NCI-H1092 (cell line): ENCODE data around the gene NUMB.

ENCODE experiments used
- DNase-seq: peaks from one replicate; lab custom pipeline; 2025; lab: John Stamatoyannopoulos, UW

NUMB gene

DNA sequence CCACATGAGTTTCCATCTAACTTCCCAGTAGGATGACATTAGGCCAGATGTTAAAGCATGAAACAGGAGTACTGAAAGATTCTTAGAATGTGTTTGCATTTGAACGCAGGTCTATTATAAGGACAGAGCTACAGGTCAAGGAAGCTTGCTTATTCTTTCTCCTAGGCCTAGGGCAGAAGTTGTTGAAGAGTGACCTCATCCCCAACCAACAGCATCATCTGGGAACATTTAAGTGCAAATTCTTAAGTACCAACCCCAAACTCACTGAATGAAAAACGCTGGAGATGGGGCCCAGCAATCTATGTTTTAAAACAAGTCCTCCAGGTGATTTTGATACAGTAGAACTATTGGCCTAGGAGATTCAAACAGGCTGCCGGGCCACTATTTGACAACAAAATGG, 168.6 kb downstream of the NUMB start:
- DNase-seq: no peak

DNA sequence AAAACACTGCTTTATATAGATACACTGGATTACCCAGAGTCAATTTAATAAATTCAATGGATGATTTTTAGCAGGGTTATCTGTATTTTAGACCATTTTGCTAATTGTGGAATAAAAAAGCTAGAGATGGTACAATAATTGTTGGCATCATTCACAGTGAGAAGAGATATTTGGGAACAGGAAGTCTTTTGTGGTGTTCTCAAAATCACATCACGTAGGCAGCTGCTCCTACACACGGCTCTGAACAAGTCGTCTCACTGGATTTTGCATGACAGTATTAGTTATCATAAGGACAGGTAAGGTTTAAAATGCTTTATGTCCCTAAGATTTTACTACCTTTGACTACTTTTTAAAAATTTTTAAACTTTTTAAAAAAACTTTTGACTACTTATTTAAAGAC, 169.0 kb downstream of the NUMB start:
- no peak for DNase-seq

DNA sequence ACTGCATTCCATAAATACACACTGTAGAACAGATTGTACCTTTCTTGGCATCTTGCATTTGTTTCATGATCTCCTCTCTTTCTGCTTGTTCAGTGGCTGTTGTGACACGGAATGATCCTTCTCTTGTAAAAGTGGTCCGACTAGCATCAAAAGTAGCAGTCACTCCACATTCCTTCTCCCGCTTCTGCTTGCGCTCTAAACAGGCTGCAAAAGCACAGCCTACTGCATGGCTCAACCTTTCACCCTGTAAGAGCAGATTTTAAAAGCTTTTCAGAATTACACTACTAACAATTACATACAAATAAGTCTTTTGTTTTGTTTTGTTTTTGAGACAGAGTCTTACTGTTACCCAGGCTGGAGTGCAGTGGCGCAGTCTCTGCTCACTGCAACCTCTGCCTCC, 171.3 kb downstream of the NUMB start:
- DNase-seq: no peak

DNA sequence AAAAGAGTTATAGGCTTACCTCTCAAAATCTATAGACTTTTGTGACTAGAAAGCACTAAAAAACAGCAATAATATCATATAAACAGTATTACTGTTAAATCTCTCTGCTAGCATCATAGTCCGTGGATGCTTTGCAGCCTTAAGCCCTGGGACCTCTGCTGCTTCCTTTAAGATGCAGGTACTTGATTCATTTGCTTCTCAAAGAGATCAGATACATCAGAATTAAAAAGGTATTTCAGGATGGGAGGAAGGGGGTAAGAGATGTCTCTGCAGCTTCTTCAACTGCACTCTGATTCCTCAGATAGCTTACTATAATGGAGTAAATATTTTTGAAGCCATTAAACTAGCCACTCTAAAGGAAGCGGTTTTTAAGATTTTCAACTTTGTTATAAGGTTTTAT, 171.7 kb downstream of the NUMB start:
- no peak for DNase-seq

DNA sequence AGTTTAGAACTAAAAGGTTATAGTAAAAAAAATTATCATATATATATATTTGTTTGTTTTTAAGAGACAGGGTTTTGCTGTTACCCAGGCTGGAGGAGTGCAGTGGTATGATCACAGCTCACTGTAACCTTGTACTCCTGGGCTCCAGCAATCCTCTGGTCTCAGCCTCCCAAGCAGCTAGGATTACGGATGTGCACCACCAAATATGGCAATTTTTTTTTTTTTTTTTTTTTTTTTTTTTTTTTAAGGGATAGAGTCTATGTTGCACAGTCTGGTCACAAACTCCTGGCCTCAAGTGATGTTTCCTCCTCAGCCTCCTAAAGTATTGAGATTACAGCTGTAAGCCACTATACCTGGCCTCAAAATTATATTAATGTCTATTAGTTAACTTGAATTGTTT, 172.4 kb downstream of the NUMB start:
- no peak for DNase-seq

DNA sequence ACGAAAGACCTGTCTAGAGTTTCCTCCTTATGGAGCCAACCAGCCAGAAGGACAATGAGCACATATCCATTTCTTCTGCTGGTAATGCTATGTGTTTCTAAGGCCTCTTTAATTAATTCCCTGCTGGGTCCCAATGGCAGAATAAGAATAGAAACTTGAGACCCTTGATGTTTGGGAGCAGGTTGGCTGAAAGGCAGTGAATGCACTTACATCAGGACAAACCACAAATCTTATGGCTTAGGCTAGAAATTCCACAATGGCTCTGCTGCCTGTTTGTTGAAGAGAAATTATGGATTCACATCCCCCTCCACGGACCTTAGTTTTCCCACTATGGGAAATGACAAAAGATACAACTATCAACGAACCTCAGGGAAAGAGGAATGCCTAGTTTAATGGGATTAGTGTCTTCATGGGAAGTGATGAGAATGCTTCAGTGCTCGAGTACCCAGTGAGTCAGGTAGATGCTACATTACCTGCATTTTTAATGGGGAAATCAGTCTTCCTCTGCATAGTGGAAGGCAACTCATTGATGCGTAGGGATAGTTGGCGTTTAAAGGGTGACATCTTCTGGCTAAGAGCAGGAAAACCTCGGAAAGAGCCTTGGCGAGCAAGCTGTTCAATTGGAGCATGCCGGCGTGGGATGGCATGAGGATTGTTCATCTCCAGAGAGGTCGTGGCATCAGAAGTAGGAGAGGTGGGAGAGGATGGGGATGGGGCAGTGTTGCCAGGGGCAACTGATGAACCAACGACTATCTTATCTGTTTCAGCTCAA, 174.6 kb downstream of the NUMB start:
- no peak for DNase-seq

DNA sequence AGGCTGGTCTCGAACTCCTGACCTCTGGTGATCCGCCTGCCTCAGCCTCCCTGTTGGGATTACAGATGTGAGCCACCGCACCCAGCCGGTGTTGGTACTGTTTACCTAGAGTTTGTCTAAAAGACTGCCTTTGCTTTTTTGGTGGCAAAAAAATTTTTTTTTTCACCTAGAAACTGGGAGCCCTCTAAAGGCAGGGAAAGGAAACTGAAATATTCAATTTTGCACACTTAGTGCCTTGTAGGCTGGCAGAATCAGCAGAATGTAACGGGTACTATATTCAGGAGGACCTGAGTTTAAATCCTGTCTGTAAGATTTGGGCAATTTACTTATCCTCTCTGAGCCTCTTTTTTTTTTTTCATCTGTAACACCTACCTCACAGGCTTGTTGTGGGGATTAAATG, 177.4 kb downstream of the NUMB start:
- no peak for DNase-seq

DNA sequence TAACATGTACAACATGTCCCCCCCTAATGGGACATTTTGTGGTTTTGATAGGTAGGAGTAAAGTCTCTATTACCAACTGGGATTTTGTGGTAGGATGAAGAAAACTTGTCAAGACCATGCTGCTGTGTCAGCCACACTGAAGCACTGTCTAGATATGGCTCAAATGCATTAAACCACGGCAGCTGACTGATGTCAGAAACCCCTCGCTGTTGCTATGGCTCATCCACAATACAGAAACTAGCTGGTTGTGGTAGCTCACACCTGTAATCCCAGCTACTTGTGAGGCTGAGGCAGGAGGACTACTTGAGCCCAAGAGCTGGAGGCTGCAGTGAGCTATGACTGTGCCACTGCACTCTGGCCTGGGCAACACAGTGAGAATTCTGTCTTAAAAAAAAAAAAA, 181.0 kb downstream of the NUMB start:
- no peak for DNase-seq

DNA sequence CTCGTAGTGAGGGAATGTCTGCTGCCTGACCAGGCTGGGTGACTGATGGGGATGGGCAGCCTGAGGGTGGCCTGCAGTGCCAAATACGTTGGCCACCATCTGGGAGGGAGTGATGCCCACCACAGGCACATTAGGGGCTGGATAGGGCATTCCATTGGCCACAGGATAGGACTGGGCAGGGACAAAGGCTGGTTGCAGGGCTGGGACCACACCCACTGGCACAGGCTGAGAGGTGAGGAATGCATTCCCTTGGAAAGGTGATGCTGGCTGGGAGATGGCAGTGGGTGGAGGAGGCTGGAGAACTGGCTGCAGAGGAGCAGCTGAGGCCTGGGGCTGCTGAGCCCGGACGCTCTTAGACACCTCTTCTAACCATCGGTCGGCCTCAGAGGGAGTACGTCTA, 181.5 kb downstream of the NUMB start:
- no peak for DNase-seq

DNA sequence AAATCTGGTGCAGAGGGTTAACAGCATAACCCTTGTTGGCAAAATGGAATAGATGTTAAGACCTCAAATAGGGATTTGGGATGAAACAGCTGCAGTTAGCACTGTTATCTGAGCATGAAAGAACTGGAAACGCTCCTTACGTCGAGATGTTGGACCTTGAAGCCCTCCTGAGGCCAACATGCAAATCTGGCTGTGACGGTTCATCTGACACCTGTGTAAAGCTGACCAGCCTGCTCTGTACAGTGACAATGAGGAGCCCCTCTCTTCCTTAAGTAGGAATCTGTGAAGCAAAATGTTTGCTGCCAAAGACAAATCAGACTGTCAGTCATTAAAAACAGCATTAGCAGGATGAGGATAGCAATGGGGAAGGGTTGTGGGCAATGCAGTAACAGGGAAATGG, 184.5 kb downstream of the NUMB start:
- no peak for DNase-seq

DNA sequence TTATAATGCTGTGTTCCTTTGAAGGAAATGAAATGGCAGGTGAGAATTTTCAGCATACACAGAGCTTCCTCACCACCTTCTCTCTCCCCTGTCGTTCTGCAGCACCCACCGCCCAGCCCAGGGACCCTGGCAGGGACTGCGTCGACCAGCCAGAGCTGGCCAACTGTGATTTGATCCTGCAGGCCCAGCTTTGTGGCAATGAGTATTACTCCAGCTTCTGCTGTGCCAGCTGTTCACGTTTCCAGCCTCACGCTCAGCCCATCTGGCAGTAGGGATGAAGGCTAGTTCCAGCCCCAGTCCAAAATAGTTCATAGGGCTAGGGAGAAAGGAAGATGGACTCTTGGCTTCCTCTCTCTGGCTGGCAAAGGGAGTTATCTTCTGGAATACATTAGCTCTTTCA, 186.0 kb downstream of the NUMB start:
- no peak for DNase-seq

DNA sequence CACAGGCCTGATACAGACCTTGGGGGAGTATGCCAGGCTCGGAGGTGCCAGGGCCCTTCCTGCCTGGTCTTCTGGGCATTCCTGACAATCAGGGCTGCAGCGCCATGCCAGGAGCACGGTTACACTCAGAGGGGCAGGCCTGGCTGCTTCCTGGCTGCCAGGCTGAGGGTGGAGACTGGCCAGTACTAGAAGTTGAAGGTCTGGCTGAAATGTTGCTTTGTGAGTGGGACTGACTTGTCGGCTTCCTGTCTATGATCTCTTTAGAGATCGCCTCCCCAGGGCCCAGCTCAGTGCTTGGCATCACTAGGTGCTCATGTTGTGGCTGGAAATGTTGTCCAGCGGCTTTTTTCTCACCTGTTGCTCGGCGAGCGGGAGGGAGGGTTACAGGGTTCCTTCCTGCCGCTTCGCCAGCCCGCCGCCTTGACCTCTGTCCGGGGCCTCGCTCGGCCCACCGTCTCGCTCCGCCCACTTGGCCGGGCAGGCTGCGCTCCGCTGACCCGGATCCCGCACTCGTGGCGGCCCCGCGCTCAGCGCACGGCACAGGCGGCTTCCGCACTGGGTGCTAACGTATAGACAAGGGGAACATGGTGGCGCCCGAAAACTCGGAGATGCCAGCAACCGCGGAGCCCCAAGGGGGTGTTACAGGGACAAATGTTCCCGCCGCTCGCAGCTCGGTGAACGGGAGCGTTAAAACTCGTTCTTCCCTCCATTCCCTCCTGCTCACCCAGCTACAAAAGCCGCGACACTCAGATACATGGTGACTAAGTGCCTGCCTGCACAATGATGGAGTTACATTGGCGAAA, 188.4 kb downstream of the NUMB start:
- DNase-seq: no peak

DNA sequence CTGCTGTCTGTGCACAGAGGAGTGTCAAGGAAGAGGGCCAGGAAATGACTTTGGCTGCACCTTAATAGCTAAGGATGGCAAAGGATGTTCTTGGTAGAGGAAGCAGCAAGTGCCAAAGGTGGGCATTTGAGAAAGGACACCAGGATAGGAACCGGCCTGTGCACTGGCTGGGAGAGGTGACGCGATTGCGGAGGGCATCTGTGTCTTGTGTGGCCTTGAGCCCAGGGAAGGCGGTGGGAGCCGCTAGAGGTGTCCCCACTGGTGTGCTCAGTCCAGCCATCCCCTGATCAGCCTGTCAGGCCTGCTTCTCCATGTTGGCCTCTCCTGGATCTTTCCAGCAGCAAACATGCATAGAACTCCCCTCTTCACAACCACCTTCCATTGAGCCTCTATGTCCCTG, 190.9 kb downstream of the NUMB start:
- no peak for DNase-seq

DNA sequence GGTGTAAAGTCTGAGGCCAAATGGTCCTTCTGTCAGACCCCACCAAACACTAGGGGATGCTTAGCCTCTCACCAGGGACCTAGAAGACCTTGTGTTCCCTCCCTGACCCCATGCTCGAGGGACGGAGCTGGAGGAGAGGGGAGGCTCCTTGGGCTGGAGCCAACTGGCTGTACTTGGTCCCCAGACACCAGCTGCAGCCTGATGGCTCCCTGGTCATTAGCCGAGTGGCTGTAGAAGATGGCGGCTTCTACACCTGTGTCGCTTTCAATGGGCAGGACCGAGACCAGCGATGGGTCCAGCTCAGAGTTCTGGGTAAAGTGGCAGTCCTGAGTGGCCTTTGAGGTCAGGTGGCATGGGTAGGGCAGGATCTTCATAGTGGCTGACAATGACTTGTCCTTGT, 192.0 kb downstream of the NUMB start:
- DNase-seq: no peak

DNA sequence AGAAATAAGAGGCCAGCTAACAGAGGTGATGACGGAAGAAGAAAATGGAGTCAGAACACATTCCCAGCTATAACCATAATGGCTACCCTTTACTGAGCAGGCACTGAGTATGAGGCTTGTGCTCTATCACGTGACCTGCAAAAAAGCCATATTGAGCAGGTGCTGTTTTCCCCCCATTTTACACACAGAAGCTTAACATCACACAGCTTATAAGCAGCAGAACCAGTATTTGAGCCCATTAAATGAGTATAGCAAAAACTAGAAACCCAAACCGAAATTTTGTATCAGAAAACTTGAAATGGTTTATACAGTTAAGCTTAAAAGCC, 192.7 kb downstream of the NUMB start:
- DNase-seq: no peak

DNA sequence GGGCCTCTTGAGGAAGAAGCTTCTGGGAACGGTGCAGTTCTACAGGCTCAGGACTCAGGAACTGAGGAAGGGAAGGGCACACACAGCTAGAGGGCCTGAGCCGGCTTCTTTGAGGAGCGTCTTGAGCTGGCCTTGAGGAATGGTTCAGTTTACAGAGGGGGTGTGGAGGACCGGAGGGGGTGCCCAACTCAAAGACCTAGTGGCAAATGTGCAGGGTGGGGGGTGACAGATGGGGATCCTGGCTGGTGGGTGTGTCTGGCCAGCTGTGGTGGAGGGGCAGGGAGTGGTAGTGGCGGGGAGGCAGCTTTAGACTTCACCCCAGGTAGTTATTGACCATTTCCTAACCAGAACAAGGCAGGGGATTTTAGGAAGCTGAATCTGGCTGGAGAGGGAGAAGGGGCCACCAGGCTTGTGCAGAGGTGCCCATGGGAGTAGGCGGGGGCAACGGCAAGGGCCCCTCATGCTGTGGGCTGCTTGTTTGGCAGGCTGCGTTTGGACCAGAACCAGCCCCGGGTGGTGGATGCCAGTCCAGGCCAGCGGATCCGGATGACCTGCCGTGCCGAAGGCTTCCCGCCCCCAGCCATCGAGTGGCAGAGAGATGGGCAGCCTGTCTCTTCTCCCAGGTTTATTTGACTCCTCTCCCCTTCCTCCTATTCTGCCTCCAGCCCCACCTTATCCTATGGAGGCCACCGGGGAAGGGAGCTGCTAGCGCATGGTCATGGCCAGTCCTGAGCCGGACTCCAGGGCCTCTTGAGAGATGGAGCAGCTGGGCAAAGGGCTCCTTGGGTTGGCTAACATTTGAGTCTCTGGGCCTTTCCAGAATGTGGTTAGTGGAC, 193.2 kb downstream of the NUMB start:
- DNase-seq: no peak

DNA sequence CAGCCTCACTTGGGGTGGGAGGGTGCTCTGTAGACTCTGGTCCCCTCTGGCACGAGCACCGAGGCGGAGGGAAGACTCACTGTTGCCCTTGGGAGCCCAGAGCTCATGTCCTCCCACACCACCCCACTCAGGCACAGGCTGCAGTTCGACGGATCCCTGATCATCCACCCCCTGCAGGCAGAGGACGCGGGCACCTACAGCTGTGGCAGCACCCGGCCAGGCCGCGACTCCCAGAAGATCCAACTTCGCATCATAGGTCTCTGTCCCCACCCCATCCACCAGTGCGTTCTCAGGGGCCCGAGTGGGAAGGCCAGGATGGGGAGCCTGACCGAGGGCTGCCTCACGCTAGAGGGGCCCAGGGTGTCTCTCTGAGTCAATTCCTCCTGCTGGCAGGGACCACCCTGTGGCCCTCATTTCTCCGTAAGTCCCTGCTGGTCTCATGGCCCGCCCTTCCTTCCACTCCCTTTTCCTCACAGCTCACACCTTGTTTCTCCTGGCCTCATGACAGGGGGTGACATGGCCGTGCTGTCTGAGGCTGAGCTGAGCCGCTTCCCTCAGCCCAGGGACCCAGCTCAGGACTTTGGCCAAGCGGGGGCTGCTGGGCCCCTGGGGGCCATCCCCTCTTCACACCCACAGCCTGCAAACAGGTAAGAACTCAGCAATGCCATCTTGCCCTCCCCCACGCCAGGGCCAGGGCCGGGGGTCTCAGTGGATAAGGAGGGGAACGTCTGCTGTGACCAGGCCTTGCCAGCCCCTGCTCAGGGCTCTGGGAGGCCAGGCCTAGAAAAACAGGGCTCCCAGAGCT, 194.1 kb downstream of the NUMB start:
- DNase-seq: no peak

DNA sequence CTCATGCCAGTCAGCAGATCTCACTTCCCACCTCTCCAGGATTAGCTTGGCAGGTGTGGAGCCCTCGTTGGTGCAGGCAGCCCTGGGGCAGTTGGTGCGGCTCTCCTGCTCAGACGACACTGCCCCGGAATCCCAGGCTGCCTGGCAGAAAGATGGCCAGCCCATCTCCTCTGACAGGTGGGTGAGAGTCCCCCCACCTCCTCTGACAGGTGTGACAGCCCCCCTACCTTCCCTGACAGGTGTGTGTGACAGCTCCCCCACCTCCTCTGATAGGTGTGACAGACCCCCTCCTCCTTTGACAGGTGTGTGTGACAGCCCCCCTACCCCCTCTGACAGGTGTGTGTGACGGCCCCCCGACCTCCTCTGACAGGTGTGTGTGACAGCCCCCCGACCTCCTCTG, 194.7 kb downstream of the NUMB start:
- DNase-seq: no peak

DNA sequence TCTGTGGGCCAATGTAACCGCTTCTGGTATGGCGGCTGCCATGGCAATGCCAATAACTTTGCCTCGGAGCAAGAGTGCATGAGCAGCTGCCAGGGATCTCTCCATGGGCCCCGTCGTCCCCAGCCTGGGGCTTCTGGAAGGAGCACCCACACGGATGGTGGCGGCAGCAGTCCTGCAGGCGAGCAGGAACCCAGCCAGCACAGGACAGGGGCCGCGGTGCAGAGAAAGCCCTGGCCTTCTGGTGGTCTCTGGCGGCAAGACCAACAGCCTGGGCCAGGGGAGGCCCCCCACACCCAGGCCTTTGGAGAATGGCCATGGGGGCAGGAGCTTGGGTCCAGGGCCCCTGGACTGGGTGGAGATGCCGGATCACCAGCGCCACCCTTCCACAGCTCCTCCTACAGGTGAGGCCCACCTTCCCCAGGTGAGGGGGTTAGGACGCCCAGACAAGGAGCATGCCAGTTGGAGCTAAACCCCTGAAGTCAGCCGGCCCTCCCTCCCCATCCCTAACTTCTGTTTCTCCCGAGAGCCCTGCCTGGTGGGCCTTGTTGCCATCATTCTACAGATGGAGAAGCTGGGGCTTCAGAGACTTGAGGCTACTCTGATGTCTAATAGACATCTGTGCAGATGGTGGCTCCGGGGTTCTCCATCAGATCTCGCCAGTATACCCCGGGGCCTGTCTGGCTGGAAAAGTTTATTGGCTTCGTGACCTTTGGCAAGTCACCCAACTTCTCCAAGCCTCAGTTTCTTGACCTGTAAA, 195.7 kb downstream of the NUMB start:
- no peak for DNase-seq

DNA sequence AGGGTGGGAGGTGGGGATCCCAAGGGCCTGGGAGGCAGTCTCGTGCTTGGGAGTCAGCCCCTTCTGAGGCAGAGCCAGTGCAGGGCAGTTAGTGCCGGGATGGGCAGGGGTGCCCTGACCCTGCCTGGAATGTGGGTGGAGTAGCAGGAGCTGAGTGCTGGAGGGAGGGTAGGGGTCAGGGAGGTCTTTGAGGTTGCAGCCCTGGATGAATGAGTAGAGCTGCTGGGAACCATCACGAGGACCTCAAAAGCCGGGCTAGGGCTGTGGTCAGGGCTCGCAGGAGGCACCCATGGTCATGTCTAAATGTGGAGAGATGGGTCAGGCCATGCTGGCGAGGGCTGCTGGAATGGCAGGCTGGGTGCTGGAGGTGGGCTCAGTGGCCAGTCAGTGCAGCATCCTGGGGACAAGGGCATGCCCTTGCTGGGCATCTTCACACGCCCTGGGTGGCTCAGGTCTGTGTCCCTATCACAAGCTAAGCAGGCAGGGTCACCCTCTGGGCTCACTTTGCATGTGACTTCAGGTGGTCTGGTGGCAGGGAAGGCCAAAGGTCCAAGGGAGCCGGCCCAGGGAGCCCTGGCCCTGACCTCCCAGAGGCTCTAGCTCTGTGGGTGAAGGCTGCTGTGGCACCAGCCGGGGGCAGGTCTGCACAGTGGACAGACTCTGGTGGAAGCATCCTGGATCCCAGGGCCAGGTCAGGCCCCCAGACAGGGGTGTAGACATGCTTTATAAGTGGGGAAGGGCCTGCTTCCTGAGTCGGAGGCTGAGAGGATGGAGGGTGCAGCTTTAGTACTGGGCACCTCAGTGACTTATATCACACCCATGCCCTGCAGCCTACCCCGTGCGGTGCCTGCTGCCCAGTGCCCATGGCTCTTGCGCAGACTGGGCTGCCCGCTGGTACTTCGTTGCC, 196.6 kb downstream of the NUMB start:
- no peak for DNase-seq
